Keratinocyte (primary cell): ENCODE results near the gene PALMD. TPM values are rescaled to one million over a fixed set of nuclear protein-coding genes. Genes with fewer than 3 reads are reported as not detected.

Experiments
- DNase-seq: peaks from one replicate; pipeline ENCODE4 v3.0.0-alpha.2; 2011; ENCODE audit warnings: low read depth, missing footprints, low spot score
- FAIRE-seq: peaks from 2 replicates; lab custom pipeline; 2011; peaks lifted over from hg19 to GRCh38; lab: Jason Lieb, UNC
- H2AFZ ChIP-seq: 2 replicates; pipeline ENCODE4 v1.6.0; 2012; ENCODE audit warnings: low read length, control low read depth, inconsistent platforms; ENCODE audit not compliant: control insufficient read depth
- H3K27ac ChIP-seq: 2 replicates; pipeline ENCODE4 v1.5.1; 2011; ENCODE audit warnings: low read length; ENCODE audit not compliant: control insufficient read depth, insufficient read depth
- H3K27me3 ChIP-seq: 3 replicates; pipeline ENCODE4 v1.6.0; 2011; ENCODE audit warnings: low read length; ENCODE audit not compliant: control insufficient read depth, insufficient read depth; ENCODE audit errors: extremely low read depth
- H3K36me3 ChIP-seq, 2 experiments: 2 replicates in 1 of 2; 3 replicates in 1 of 2; pipeline ENCODE4 v1.5.1; 2011; ENCODE audit warnings: low read length in 2 of 2, mild to moderate bottlenecking in 1 of 2; ENCODE audit not compliant: control insufficient read depth in 2 of 2, insufficient read depth in 2 of 2; ENCODE audit errors: extremely low read depth in 1 of 2
- H3K4me1 ChIP-seq: 3 replicates; pipeline ENCODE4 v1.5.1; 2011; ENCODE audit warnings: low read length; ENCODE audit not compliant: control insufficient read depth, insufficient read depth; ENCODE audit errors: extremely low read depth
- H3K4me2 ChIP-seq: 3 replicates; pipeline ENCODE4 v1.6.0; 2011; ENCODE audit warnings: low read depth, low read length; ENCODE audit not compliant: control insufficient read depth, insufficient read depth; ENCODE audit errors: extremely low read depth
- H3K4me3 ChIP-seq, 3 experiments: fragments of 200-600 bp in 1 of 3; sonication (generic) in 1 of 3; 2 replicates in 2 of 3; 3 replicates in 1 of 3; pipeline ENCODE4 v1.5.1; 2011 to 2016; ENCODE audit warnings: low read length in 3 of 3, mild to moderate bottlenecking in 3 of 3, control low read depth in 2 of 3, inconsistent platforms in 1 of 3, low read depth in 1 of 3, mixed read lengths in 1 of 3, mixed run types in 1 of 3, moderate library complexity in 1 of 3; ENCODE audit not compliant: control insufficient read depth in 2 of 3, insufficient read depth in 2 of 3; ENCODE audit errors: extremely low read depth in 1 of 3
- H3K79me2 ChIP-seq: 2 replicates; pipeline ENCODE4 v1.6.0; 2012; ENCODE audit warnings: low read length; ENCODE audit not compliant: control insufficient read depth, insufficient read depth
- H3K9ac ChIP-seq: 3 replicates; pipeline ENCODE4 v1.6.0; 2011; ENCODE audit warnings: low read length; ENCODE audit not compliant: control insufficient read depth, insufficient read depth; ENCODE audit errors: extremely low read depth
- H3K9me1 ChIP-seq: 3 replicates; pipeline ENCODE4 v1.6.0; 2011; ENCODE audit warnings: low read length; ENCODE audit not compliant: control insufficient read depth, insufficient read depth; ENCODE audit errors: extremely low read depth
- H3K9me3 ChIP-seq: 2 replicates; pipeline ENCODE4 v1.5.1; 2012; ENCODE audit warnings: low read depth, low read length; ENCODE audit not compliant: control insufficient read depth
- H4K20me1 ChIP-seq: 3 replicates; pipeline ENCODE4 v1.6.0; 2011; ENCODE audit warnings: low read length; ENCODE audit not compliant: control insufficient read depth, insufficient read depth; ENCODE audit errors: extremely low read depth
- EZH2 ChIP-seq: IDR thresholded peaks from one replicate; pipeline ENCODE4 v1.6.1; 2012; ENCODE audit warnings: inconsistent platforms, mild to moderate bottlenecking, low read length, moderate library complexity
- dilution Hi-C: fragments of 300-500 bp; cut with MboI; formaldehyde crosslinking; loops from one replicate; pipeline ENCODE4 v1.7.0; 2020; ENCODE audit warnings: low sequenced_read_pairs; ENCODE audit not compliant: extremely low pct_ligation_motif_present
- polyA plus RNA-seq, 5 experiments: library from polyadenylated mRNA; depleted of rRNA in 3 of 5; stranded (reverse) in 3 of 5; stranded (forward) in 1 of 5; unstranded in 1 of 5; fragments of >200 nt; gene quantifications; 1 replicate in 1 of 5; 2 replicates in 3 of 5; 3 replicates in 1 of 5; pipeline versions ENCODE4 v1.2.1 to v1.2.3, GENCODE V29; 2011 to 2012; ENCODE audit warnings: missing spikeins in 2 of 5, low read depth in 1 of 5, low replicate concordance in 1 of 5
- TF ChIP-seq, protein P1 (sequence below), 3 experiments: IDR thresholded peaks in 1 of 3; conservative IDR thresholded peaks in 1 of 3; optimal IDR thresholded peaks in 1 of 3; 2 replicates in 2 of 3; 3 replicates in 1 of 3; pipeline versions ENCODE3 to v1.5.1; 2011; ENCODE audit warnings: low read length in 3 of 3, mild to moderate bottlenecking in 3 of 3, moderate library complexity in 2 of 3, control low read depth in 1 of 3, inconsistent platforms in 1 of 3; ENCODE audit not compliant: insufficient read depth in 2 of 3; ENCODE audit errors: extremely low read depth in 1 of 3

Gene PALMD
- polyA plus RNA-seq, 1 donor (not counting 4 experiments of a cell fraction or from before 2014, with no cell fraction given), result 6.8 TPM

DNA sequence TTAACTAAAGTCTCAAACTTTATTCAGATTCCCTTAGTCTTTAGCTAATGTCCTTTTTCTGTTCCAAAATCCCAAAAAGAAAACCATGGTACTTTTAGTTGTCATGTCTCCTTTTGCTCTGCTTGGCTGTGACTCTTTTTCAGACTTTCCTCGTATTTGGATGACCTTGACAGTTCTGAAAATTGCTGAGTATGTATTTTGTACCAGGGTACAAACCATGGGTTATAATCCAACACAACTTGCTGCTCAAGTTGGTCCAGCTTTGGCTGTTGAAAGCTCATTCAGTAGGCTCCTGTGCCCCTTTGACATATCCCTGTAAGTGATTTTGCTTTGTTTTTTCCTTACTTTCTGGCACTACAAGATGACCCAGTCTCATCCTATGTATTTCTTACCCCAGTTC, 51.7 kb downstream of the PALMD start:
- H3K9me3 ChIP-seq, result no peaks in the 10 kb centered on the region
- H3K36me3 ChIP-seq, result no peaks in the 10 kb centered on the region
- H3K9ac ChIP-seq, result no peak overlapping the region
- no peak overlapping the region for H3K4me3 ChIP-seq
- no peaks in the 10 kb centered on the region for H3K79me2 ChIP-seq
- no peak for TF ChIP-seq EZH2
- TF ChIP-seq, protein P1, sequence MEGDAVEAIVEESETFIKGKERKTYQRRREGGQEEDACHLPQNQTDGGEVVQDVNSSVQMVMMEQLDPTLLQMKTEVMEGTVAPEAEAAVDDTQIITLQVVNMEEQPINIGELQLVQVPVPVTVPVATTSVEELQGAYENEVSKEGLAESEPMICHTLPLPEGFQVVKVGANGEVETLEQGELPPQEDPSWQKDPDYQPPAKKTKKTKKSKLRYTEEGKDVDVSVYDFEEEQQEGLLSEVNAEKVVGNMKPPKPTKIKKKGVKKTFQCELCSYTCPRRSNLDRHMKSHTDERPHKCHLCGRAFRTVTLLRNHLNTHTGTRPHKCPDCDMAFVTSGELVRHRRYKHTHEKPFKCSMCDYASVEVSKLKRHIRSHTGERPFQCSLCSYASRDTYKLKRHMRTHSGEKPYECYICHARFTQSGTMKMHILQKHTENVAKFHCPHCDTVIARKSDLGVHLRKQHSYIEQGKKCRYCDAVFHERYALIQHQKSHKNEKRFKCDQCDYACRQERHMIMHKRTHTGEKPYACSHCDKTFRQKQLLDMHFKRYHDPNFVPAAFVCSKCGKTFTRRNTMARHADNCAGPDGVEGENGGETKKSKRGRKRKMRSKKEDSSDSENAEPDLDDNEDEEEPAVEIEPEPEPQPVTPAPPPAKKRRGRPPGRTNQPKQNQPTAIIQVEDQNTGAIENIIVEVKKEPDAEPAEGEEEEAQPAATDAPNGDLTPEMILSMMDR (optimal IDR thresholded peaks at IDR 0.05 in 1 of 3, IDR thresholded peaks at IDR 0.05 in 1 of 3, conservative IDR thresholded peaks at IDR 0.05 in 1 of 3; ENCODE audit: extremely low read depth in 1 of 3, insufficient read depth in 2 of 3, low read length in 3 of 3), result no peak
- FAIRE-seq (no peak), DNase-seq (no peak)
- no peak overlapping the region for H2AFZ ChIP-seq
- no peaks in the 10 kb centered on the region for H3K4me1 ChIP-seq
- no peak overlapping the region for H3K4me2 ChIP-seq
- H3K9me1 ChIP-seq, result no peaks in the 10 kb centered on the region
- H4K20me1 ChIP-seq, result no peaks in the 10 kb centered on the region
- no peaks in the 10 kb centered on the region for H3K27me3 ChIP-seq
- no peak overlapping the region for H3K27ac ChIP-seq
- dilution Hi-C loops, result no loop called here

DNA sequence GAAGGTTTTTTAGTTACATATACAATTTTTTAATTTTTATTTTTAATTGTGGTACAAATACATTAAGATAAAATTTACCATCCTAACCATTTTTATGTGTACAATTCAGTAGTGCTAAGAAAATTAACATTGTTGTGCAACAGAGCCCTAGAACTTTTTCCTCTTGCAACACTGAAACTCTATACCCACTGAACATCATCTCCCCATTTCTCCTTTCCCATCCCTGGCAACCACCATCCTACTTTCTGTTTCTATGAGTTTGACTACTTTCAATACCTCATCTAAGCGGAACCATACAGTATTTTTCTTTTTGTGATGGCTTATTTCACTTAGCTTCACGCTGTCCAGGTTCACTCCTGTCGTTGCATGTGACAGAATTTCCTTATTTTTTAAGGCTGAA, 54.1 kb downstream of the PALMD start:
- Histone ChIP-seq H3K36me3 (peaks cover 0 to under 1% of the 10 kb centered on the region in 2 experiments), H3K9me3 (no peaks in the 10 kb centered on the region), H3K9ac (no peak overlapping the region), H3K27ac (no peak overlapping the region), H3K4me3 (no peak overlapping the region), H3K27me3 (no peaks in the 10 kb centered on the region), H2AFZ (no peak overlapping the region), H4K20me1 (no peaks in the 10 kb centered on the region), H3K4me2 (no peak overlapping the region), H3K4me1 (no peaks in the 10 kb centered on the region), H3K9me1 (no peaks in the 10 kb centered on the region), H3K79me2 (no peaks in the 10 kb centered on the region)
- DNase-seq (no peak), FAIRE-seq (no peak)
- dilution Hi-C loops, result no loop called here
- TF ChIP-seq EZH2, result no peak
- TF ChIP-seq, protein P1 (optimal IDR thresholded peaks at IDR 0.05 in 1 of 3, IDR thresholded peaks at IDR 0.05 in 1 of 3, conservative IDR thresholded peaks at IDR 0.05 in 1 of 3; ENCODE audit: extremely low read depth in 1 of 3, insufficient read depth in 2 of 3, low read length in 3 of 3), result no peak
